KOPT-K1 (cell line): Measurements from ENCODE around the gene STIM1.

ENCODE experiments used
- H3K27ac ChIP-seq: fragments of 200-600 bp; sonication (generic); 2 replicates; pipeline ENCODE4 v1.5.1; 2016; ENCODE audit warnings: antibody characterized with exemption, mild to moderate bottlenecking, low read depth, low read length; ENCODE audit not compliant: poor library complexity, severe bottlenecking
- H3K36me3 ChIP-seq: fragments of 200-600 bp; sonication (generic); 2 replicates; pipeline ENCODE4 v1.5.1; 2017; ENCODE audit warnings: antibody characterized with exemption, mild to moderate bottlenecking, low read length, moderate library complexity; ENCODE audit not compliant: insufficient read depth
- H3K9me3 ChIP-seq: fragments of 200-600 bp; sonication (generic); 2 replicates; pipeline ENCODE4 v1.5.1; 2017; ENCODE audit warnings: antibody characterized with exemption, low read length, mild to moderate bottlenecking; ENCODE audit not compliant: insufficient read depth, poor library complexity, severe bottlenecking

The STIM1 gene

GRCh38 chr11:3946455-3947017 lies 91.1 kb downstream of the STIM1 start:
- no peaks in the 10 kb centered on the region for H3K36me3 ChIP-seq
- H3K27ac ChIP-seq: peak overlapping the region; percentile 95
- H3K9me3 ChIP-seq: peaks cover 4% of the 10 kb centered on the region

GRCh38 chr11:3947061-3947460 lies 91.6 kb downstream of the STIM1 start:
- Histone ChIP-seq H3K27ac (peak overlapping the region; percentile 95), H3K36me3 (no peaks in the 10 kb centered on the region), H3K9me3 (peaks cover 4% of the 10 kb centered on the region)

- peak overlapping the region; percentile 95 for H3K27ac ChIP-seq
- H3K36me3 ChIP-seq: no peaks in the 10 kb centered on the region
- H3K9me3 ChIP-seq: peaks cover 4% of the 10 kb centered on the region
Observed at GRCh38 chr11:3949125-3949524, 93.7 kb downstream of the STIM1 start.

- no peaks in the 10 kb centered on the region for H3K36me3 ChIP-seq
- H3K9me3 ChIP-seq: no peaks in the 10 kb centered on the region
- peak overlapping the region; percentile 95 for H3K27ac ChIP-seq
Observed at GRCh38 chr11:3950996-3951660, 95.7 kb downstream of the STIM1 start.

GRCh38 chr11:3952715-3953114 lies 97.3 kb downstream of the STIM1 start:
- Histone ChIP-seq H3K27ac (peak overlapping the region; percentile 95), H3K36me3 (no peaks in the 10 kb centered on the region), H3K9me3 (no peaks in the 10 kb centered on the region)

- peak overlapping the region; percentile 95 for H3K27ac ChIP-seq
- no peaks in the 10 kb centered on the region for H3K36me3 ChIP-seq
- no peaks in the 10 kb centered on the region for H3K9me3 ChIP-seq
Observed at GRCh38 chr11:3953327-3953726, 97.9 kb downstream of the STIM1 start.

GRCh38 chr11:3954448-3955298 lies 99.2 kb downstream of the STIM1 start:
- H3K27ac ChIP-seq: peak overlapping the region; percentile 95

GRCh38 chr11:3955299-3955665 lies 99.8 kb downstream of the STIM1 start:
- Histone ChIP-seq H3K9me3 (no peaks in the 10 kb centered on the region), H3K27ac (peak overlapping the region; percentile 95), H3K36me3 (no peaks in the 10 kb centered on the region)

More at GRCh38 chr11:3954448-3955298, 99.2 kb downstream of the STIM1 start:
- Histone ChIP-seq H3K9me3 (no peaks in the 10 kb centered on the region), H3K36me3 (no peaks in the 10 kb centered on the region)

- Histone ChIP-seq H3K27ac (peak overlapping the region; percentile 95), H3K9me3 (no peaks in the 10 kb centered on the region), H3K36me3 (no peaks in the 10 kb centered on the region)
Observed at GRCh38 chr11:3956038-3956437, 100.6 kb downstream of the STIM1 start.

GRCh38 chr11:3956748-3957147 lies 101.3 kb downstream of the STIM1 start:
- H3K9me3 ChIP-seq: no peaks in the 10 kb centered on the region
- H3K36me3 ChIP-seq: no peaks in the 10 kb centered on the region
- H3K27ac ChIP-seq: no peak overlapping the region

GRCh38 chr11:3957437-3957836 lies 102.0 kb downstream of the STIM1 start:
- no peak overlapping the region for H3K27ac ChIP-seq
- no peaks in the 10 kb centered on the region for H3K36me3 ChIP-seq
- H3K9me3 ChIP-seq: no peaks in the 10 kb centered on the region

- H3K36me3 ChIP-seq: no peaks in the 10 kb centered on the region
- peak overlapping the region; percentile 20 for H3K27ac ChIP-seq
- H3K9me3 ChIP-seq: no peaks in the 10 kb centered on the region
Observed at GRCh38 chr11:3958281-3958680, 102.8 kb downstream of the STIM1 start.

- Histone ChIP-seq H3K9me3 (no peaks in the 10 kb centered on the region), H3K27ac (peak overlapping the region; percentile 3), H3K36me3 (no peaks in the 10 kb centered on the region)
Observed at GRCh38 chr11:3959015-3959902, 103.8 kb downstream of the STIM1 start.

- Histone ChIP-seq H3K9me3 (no peaks in the 10 kb centered on the region), H3K27ac (no peak overlapping the region), H3K36me3 (no peaks in the 10 kb centered on the region)
Observed at GRCh38 chr11:3959903-3960265, 104.4 kb downstream of the STIM1 start.

GRCh38 chr11:3962406-3962840 lies 107.0 kb downstream of the STIM1 start:
- Histone ChIP-seq H3K9me3 (no peaks in the 10 kb centered on the region), H3K36me3 (peaks cover 3% of the 10 kb centered on the region; the same call in 1 of the 2 replicates), H3K27ac (no peak overlapping the region)
